Neuron (in vitro differentiated cells): ENCODE measurements around the gene CFH.

Experiments
- H2AFZ ChIP-seq: one replicate; pipeline ENCODE4 v1.6.1; 2013; ENCODE audit warnings: low read depth, mild to moderate bottlenecking, inconsistent platforms, low read length, moderate library complexity
- H3K27me3 ChIP-seq: one replicate; pipeline ENCODE4 v1.6.1; 2013; ENCODE audit warnings: low read length; ENCODE audit not compliant: insufficient read depth
- H3K36me3 ChIP-seq: one replicate; pipeline ENCODE4 v1.6.1; 2013; ENCODE audit warnings: low read length; ENCODE audit not compliant: insufficient read depth
- H3K4me1 ChIP-seq: one replicate; pipeline ENCODE4 v1.6.1; 2013; ENCODE audit warnings: low read length; ENCODE audit not compliant: insufficient read depth
- H3K4me3 ChIP-seq: 2 replicates; pipeline ENCODE4 v1.5.1; 2013; ENCODE audit warnings: mild to moderate bottlenecking, low read length, moderate library complexity
- H3K9me3 ChIP-seq: one replicate; pipeline ENCODE4 v1.6.1; 2013; ENCODE audit warnings: low read length

Gene CFH

DNA sequence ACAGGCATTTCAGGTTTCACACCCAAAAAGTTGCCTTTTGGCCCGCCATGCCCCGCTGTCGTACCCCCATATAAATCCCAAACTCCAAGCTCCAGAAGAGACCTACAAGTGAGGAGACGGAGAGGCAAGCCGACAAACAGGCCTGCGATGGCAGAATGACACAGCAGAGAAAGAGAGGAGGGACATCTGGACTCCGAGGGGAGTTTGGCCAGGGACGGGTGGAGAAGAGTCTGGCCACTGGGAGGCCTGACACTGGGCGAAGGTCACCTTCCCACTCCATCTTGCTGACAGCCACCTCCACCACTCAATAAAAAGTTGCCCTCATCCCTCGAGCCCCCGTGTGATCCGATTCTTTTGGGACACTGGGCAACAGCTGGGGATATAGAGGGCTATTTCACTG lies 1.9 kb upstream of the CFH start:
- H3K27me3 ChIP-seq: no peaks in the 10 kb centered on the region
- no peaks in the 10 kb centered on the region for H3K4me1 ChIP-seq
- H3K9me3 ChIP-seq: no peaks in the 10 kb centered on the region
- no peaks in the 10 kb centered on the region for H3K36me3 ChIP-seq
- H3K4me3 ChIP-seq: no peak overlapping the region
- no peak overlapping the region for H2AFZ ChIP-seq

DNA sequence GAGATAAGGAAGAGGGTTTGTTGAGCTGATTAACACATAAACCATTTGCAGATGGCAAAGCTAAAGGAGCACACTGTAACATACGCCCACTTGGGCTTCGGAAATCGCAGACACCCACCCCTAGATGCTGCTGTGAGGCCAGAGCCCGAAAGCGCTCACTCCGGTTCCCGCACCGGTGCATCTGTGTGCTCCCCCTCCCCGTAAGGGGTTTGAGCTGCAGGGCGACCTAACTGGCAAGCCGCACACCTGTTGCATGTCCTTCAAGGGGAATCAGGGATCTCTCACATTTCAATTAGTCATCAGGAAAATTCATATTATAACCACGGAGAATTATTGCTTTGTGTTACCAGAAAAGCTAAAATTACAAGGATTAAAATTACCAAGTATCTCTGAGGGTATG lies 1.4 kb upstream of the CFH start:
- no peak overlapping the region for H2AFZ ChIP-seq
- no peaks in the 10 kb centered on the region for H3K27me3 ChIP-seq
- no peaks in the 10 kb centered on the region for H3K36me3 ChIP-seq
- no peak overlapping the region for H3K4me3 ChIP-seq
- no peaks in the 10 kb centered on the region for H3K9me3 ChIP-seq
- no peaks in the 10 kb centered on the region for H3K4me1 ChIP-seq

DNA sequence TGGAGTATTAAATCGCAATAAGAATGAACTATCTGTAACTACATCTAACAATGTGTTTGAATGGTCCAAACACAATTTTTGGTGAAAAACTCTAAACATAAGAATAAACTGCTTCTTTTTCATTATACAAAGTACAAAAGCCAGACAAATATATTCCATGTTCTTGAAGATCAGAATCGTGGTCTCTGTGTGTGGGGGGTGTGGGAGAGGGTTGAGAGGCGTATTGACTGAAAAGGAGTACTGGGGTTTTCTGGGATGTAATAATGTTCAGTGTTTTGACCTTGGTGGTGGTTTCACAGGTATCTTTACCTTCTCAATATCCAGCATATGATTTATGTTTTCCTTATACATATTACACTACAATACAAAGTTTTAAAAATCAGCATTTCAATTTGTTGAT lies 764 bp upstream of the CFH start:
- H3K4me1 ChIP-seq: no peaks in the 10 kb centered on the region
- H3K27me3 ChIP-seq: no peaks in the 10 kb centered on the region
- H3K36me3 ChIP-seq: no peaks in the 10 kb centered on the region
- H2AFZ ChIP-seq: no peak overlapping the region
- no peak overlapping the region for H3K4me3 ChIP-seq
- no peaks in the 10 kb centered on the region for H3K9me3 ChIP-seq

GRCh38 chr1:196654271-196654670 lies 2.4 kb downstream of the CFH start:
- no peak overlapping the region for H3K4me3 ChIP-seq
- H3K36me3 ChIP-seq: no peaks in the 10 kb centered on the region
- H3K9me3 ChIP-seq: no peaks in the 10 kb centered on the region
- no peak overlapping the region for H2AFZ ChIP-seq
- no peaks in the 10 kb centered on the region for H3K27me3 ChIP-seq
- H3K4me1 ChIP-seq: no peaks in the 10 kb centered on the region

DNA sequence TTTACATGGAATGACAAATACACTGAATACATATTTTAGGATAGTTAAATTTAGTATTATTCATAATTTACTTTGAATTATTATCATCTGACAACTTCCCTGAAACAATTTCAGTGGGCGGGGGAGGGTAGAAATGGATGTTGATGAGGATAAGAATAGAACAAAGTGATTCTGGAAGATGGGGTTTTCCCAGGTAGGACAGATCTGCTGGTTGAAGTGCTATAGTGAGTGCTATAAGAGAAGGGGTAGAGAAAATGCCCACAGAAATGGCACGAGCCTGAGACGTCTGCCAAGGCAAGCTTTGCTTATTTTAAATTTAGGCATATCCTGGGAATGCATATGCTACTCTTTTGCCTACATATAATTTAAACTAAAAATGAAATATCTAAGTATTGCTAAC lies 3.2 kb downstream of the CFH start:
- Histone ChIP-seq H3K4me1 (no peaks in the 10 kb centered on the region), H2AFZ (no peak overlapping the region), H3K9me3 (no peaks in the 10 kb centered on the region), H3K27me3 (no peaks in the 10 kb centered on the region), H3K36me3 (no peaks in the 10 kb centered on the region), H3K4me3 (no peak overlapping the region)

DNA sequence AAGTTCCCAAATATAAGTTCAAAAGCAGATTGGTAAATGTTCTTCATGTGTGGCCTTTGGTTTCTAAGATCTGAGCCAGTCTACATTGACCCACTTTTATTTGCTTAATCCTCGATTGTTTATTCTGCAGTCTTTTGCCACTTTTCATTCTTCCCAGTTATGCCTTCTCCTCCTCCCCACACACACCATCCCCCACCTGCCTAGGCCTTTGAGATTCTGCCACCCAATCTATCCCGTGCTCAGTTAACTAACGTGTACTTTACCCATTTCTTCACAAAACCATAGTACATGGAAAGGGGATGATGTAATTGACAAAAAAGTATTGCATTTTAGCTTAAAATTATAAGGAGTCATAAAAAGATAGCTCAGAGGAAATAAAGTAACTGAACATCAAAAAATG lies 3.7 kb downstream of the CFH start:
- Histone ChIP-seq H3K27me3 (no peaks in the 10 kb centered on the region), H2AFZ (no peak overlapping the region), H3K9me3 (no peaks in the 10 kb centered on the region), H3K36me3 (no peaks in the 10 kb centered on the region), H3K4me1 (no peaks in the 10 kb centered on the region), H3K4me3 (no peak overlapping the region)

DNA sequence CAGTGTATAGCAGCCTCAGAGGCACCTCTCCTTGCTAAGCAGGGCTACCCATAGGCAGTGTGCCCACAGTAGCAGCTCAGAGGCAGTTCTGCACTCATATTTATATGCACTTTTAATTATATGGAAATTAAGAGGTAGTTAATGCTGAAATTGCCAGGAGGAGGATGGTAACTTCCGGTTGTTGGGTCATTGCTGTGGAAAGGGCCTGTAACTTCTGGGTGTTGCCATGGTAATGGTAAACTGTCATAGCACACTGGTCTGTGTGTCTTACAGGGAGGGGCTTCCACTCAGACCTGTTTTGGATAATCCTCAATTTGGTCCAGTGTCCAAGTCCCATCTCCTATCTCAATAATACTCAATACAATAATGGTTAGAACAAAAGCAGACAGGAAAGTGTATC lies 7.6 kb downstream of the CFH start:
- no peaks in the 10 kb centered on the region for H3K27me3 ChIP-seq
- H2AFZ ChIP-seq: no peak overlapping the region
- H3K36me3 ChIP-seq: no peaks in the 10 kb centered on the region
- H3K4me3 ChIP-seq: no peak overlapping the region
- no peaks in the 10 kb centered on the region for H3K4me1 ChIP-seq
- no peaks in the 10 kb centered on the region for H3K9me3 ChIP-seq

GRCh38 chr1:196660272-196660671 lies 8.4 kb downstream of the CFH start:
- Histone ChIP-seq H3K36me3 (no peaks in the 10 kb centered on the region), H2AFZ (no peak overlapping the region), H3K4me3 (no peak overlapping the region), H3K9me3 (no peaks in the 10 kb centered on the region), H3K27me3 (no peaks in the 10 kb centered on the region), H3K4me1 (no peaks in the 10 kb centered on the region)

DNA sequence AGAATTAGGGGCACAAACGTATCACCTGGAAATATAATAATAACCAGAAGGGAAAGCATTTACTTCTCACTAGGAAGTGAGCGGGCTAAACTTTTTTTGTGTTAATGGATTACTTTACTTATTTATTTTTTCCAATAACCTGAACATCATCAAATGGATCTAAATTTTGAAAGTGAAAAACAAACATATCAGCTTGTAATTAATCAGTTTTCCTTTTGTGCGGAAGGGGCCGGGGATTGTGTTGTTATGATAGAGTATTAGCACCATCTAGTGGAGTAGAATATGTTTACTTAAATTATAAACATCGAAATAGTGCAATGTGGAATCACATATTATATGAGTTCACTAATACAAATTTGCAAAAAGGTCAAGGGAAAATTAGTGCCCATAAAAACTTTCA lies 9.0 kb downstream of the CFH start:
- H3K9me3 ChIP-seq: no peaks in the 10 kb centered on the region
- H3K4me1 ChIP-seq: no peaks in the 10 kb centered on the region
- H3K27me3 ChIP-seq: no peaks in the 10 kb centered on the region
- H3K36me3 ChIP-seq: no peaks in the 10 kb centered on the region
- no peak overlapping the region for H2AFZ ChIP-seq
- H3K4me3 ChIP-seq: no peak overlapping the region

DNA sequence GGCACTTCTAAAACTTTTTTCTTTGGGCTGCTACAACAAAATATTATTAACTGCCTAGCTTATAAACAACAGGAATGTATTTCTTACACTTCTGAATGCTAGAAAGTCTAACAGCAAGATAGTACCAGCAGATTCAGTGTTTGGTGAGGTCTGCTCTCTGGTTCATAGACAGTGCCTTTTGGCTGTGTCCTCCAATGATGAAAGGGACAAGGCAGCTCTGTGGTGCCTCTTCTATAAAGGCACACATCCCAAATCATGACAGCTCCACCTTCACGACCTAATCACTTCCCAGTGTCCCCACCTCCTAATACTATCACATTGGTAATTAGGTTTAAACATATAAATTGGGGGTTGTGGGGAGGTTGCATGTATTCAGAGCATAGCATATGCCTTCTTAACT lies 9.5 kb downstream of the CFH start:
- no peaks in the 10 kb centered on the region for H3K36me3 ChIP-seq
- no peak overlapping the region for H3K4me3 ChIP-seq
- no peaks in the 10 kb centered on the region for H3K4me1 ChIP-seq
- no peaks in the 10 kb centered on the region for H3K9me3 ChIP-seq
- no peaks in the 10 kb centered on the region for H3K27me3 ChIP-seq
- no peak overlapping the region for H2AFZ ChIP-seq

- H3K4me3 ChIP-seq: no peak overlapping the region
- H3K27me3 ChIP-seq: no peaks in the 10 kb centered on the region
- no peaks in the 10 kb centered on the region for H3K36me3 ChIP-seq
- no peaks in the 10 kb centered on the region for H3K9me3 ChIP-seq
- H2AFZ ChIP-seq: no peak overlapping the region
- no peaks in the 10 kb centered on the region for H3K4me1 ChIP-seq
Observed at GRCh38 chr1:196667131-196667530, 15.3 kb downstream of the CFH start.

DNA sequence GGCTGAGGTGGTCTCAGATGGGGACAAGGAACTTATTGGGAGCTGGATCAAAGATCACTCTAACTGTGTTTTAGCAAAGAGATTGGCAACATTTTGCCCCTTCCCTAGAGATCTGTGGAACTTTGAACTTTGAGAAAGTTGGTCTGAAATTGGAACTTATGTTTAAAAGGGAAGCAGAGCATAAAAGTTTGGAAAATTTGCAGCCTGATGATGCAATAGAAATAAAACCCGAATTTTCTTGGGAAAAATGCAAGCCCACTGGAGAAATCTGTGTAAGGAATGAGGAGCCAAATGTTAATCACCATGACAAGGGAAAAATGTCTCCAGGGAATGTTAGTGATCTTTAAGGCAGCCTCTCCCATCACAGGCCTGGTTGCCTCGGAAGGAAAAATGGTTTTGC lies 17.2 kb downstream of the CFH start:
- H3K9me3 ChIP-seq: no peaks in the 10 kb centered on the region
- no peak overlapping the region for H2AFZ ChIP-seq
- no peak overlapping the region for H3K4me3 ChIP-seq
- no peaks in the 10 kb centered on the region for H3K36me3 ChIP-seq
- no peaks in the 10 kb centered on the region for H3K4me1 ChIP-seq
- H3K27me3 ChIP-seq: no peaks in the 10 kb centered on the region

GRCh38 chr1:196669693-196670092 lies 17.9 kb downstream of the CFH start:
- Histone ChIP-seq H3K4me3 (no peak overlapping the region), H3K27me3 (no peaks in the 10 kb centered on the region), H2AFZ (no peak overlapping the region), H3K4me1 (no peaks in the 10 kb centered on the region), H3K9me3 (no peaks in the 10 kb centered on the region), H3K36me3 (no peaks in the 10 kb centered on the region)

DNA sequence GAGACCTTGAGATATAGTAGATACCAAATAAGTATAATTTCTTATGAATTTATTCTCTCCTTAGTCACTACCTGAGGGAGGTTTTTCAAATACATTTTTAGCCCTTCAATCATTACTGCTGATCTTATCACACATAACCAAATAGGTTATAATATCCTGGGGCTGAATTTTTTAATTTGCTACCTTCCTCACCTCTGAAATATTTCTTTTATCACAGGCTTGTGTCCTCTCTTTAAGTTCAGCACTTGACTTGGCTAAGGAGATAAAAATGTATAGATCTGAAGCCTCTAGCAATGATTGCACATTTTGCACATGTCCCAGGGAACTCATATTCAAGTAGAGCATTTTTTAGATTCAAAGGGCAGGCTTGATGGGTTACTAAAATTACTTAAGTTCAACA lies 23.1 kb downstream of the CFH start:
- H3K36me3 ChIP-seq: no peaks in the 10 kb centered on the region
- no peak overlapping the region for H3K4me3 ChIP-seq
- H2AFZ ChIP-seq: no peak overlapping the region
- no peaks in the 10 kb centered on the region for H3K4me1 ChIP-seq
- no peaks in the 10 kb centered on the region for H3K9me3 ChIP-seq
- no peaks in the 10 kb centered on the region for H3K27me3 ChIP-seq
